GM21619 (cell line): ENCODE data around the gene DOCK1.

Source experiments
- ATAC-seq: cut with Tn5 transposase; IDR thresholded peaks from one replicate; pipeline ENCODE4 v1.9.1; 2021; ENCODE audit not compliant: unreplicated experiment

DOCK1 gene

DNA sequence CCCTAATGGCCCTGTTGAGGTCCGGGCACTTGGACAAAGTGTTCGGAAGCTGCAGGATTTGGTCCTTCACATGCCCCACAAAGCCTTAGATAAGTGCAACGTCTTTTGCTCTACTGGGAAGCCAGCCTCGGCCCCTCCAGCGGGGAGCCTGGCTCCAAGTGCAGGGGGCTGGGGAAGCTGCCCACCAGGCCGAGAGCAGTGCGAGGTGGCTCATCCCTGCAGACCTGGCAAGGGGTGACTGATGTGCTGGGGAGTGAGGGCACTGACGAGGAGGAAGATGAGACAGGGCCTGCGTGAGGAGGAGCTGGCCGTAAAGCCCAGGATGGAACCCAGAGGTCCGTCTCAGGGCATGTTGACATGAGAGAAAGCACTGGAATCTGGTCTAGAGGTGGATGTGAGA lies 508.1 kb downstream of the DOCK1 start:
- ATAC-seq = no peak

DNA sequence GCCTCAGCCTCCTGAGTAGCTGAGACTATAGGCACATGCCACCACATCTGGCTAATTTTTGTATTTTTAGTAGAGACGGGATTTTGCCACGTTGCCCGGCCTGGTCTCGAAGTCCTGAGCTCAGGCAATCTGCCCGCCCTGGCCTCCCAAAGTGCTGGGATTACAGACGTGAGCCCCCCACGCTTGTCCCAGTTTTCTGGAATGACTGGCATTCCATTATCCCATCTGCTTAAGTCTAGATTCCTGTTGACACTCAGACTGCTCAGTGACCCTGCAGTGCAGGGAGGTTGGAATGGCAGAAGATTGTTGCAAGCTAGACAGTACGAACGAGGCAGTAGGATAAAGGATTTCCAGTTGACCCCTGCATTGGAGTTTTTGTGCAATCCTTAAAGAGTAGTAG lies 508.8 kb downstream of the DOCK1 start:
- ATAC-seq = no peak

GRCh38 chr10:127415116-127415515 lies 509.9 kb downstream of the DOCK1 start:
- ATAC-seq = no peak

- no peak for ATAC-seq
Measured at GRCh38 chr10:127415901-127416581, 510.8 kb downstream of the DOCK1 start.

- ATAC-seq = no peak
Measured at GRCh38 chr10:127417031-127417430, 511.8 kb downstream of the DOCK1 start.

DNA sequence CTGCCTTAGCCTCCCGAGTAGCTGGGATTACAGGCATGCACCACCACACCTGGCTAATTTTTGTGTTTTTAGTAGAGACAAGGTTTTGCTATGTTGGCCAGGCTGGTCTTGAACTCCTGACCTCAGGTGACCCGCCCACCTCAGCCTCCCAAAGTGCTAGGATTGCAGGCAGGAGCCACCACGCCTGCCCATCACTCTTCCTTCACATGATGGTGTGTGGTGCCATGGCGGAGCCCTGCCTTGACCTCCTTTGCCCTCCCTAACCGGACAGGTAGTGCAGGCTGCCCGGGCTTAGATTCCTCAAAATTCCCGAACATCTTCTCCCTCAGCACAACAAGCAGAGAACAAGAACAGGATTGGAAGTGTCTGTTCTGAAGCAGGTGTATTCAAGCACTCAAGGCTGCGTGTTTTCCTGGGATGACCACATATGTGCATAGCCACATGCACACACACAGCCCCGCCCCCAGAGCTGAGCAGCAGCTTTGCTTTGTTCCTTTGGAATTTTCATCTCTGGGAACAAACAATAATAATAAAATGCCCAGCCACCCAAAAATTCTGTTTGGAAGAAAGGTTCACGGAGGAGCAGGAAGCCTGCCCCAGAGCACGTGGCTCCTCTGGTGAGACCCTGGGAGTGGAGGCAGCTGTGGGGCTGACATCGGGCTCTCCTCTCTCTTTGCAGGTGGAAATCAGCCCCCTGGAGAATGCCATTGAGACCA lies 512.6 kb downstream of the DOCK1 start:
- no peak for ATAC-seq

DNA sequence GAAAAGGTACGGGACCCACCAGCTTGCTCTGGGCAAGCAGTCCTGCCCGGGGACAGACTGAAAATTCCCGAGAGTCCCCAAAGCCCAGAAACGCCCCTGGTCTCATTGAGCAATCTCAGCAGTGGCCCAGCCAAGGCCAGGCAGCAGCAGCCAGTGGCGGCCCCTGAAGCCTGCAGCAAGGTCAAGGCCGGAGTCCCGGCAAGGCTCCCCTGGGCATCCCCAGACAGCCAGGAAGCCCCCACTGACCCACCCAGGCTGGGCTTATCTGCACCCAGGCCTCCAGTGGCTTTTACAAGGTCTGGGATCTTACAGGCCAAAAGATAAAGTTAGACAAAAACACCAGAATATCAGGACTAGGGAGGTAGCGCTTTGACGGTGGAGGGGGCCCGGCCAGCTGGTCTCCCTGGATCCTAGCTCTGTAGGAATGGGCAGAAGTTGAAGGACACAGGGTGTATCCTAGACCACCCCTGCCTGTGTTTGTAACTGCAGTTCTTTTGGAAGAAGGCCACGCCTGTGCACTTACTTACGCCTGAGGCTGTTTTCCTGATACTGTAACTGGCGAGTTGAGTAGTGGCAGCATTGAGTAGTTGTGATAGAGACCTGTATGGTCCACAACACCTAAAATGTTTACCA lies 513.4 kb downstream of the DOCK1 start:
- ATAC-seq = no peak

DNA sequence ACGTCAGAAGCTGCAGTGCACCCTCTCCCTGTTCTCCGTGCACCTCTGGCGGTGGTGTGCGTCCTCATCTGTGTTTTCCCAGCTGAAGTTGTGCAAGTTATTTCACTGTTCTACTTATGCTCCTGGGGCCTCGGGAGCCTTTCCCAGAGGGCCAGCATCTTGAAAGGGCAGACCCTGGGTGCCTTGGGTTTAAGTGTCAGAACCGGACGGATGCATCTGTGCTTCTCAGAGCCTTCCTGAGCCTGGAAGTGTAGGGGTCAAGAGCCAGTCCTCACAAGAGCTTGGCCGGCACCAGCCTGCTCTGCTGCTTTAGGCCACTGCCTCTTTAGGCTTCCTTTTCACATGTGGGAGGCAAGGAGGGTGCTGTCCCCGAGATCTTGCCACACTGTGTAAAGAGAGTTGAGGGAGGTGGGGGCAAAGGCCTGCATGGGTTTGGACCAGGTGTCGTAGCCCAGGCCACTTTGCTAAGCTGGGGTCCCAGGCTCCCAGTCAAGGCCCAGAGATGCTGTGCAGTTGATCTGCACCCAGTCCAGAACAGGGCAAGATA lies 515.0 kb downstream of the DOCK1 start:
- ATAC-seq = no peak

GRCh38 chr10:127423218-127423915 lies 518.1 kb downstream of the DOCK1 start:
- ATAC-seq = no peak

- no peak for ATAC-seq
Measured at GRCh38 chr10:127424594-127425264, 519.5 kb downstream of the DOCK1 start.

- ATAC-seq = no peak
Measured at GRCh38 chr10:127426746-127427145, 521.5 kb downstream of the DOCK1 start.

DNA sequence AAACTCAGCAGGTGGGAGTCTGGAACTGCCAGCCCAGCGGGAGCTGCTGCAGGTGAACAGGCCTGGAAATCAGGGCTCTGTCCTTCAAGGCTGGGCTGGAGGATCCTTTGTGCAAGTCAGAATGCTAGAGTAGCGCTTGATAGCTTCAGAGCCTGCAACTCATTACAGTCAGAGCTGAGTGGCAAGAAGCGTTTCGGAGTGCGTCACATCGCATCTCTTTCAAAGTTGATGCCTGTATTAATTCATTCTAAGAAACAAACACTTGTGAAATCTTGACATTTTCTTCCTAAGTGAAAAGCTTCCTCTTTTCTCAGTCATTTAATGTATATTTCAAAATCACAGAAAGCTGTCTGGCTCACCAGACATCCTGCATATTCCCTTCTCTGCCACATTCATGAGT lies 522.7 kb downstream of the DOCK1 start:
- ATAC-seq = no peak

GRCh38 chr10:127428385-127428980 lies 523.3 kb downstream of the DOCK1 start:
- ATAC-seq = no peak

GRCh38 chr10:127429601-127430312 lies 524.5 kb downstream of the DOCK1 start:
- no peak for ATAC-seq

DNA sequence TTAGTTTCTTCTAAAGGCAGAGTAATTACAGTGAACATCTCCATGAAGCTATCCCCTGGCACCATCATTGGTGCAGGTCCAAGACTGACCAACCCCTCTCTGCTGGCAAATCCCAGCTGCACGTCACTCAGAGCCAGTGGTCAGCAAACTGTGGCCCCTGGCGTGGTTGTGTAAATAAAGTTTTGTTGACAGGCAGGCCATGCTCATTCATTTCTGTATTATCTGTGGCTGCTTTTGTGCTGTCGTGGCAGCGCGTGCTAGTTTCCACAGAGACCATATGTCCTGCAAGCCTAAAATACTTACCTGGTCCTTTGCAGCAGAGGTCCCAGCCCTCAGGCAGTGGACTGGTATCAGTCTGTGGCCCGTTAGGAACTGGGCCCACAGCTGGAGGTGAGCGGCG lies 526.3 kb downstream of the DOCK1 start:
- ATAC-seq = no peak

GRCh38 chr10:127434006-127434405 lies 528.8 kb downstream of the DOCK1 start:
- ATAC-seq = no peak

DNA sequence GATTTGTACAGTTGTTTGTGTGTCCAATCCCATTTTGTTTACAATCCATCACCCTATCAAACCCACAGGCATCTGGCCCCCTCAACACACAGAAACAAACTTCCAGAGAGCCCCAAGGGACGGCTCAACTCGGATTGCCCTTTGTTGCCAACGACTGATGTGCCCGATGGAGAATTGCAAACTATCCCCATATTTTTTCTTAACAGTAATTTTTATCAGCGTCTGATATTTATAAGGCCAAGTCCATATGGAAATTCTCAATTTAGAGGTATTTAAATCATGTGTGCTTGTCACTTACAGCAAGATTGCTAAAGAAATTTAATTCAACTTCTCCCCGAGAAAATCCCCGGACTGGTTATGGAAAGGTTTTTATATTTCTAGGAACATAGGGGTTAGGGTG lies 530.0 kb downstream of the DOCK1 start:
- ATAC-seq = no peak

- ATAC-seq = no peak
Measured at GRCh38 chr10:127440371-127440770, 535.1 kb downstream of the DOCK1 start.

GRCh38 chr10:127441350-127442219 lies 536.4 kb downstream of the DOCK1 start:
- ATAC-seq = no peak
